ENCODE results near the gene CYBRD1. TPM values are rescaled to one million over a fixed set of nuclear protein-coding genes. Genes with fewer than 3 reads are reported as not detected.

CYBRD1 gene
- total RNA-seq, 4 donors from 2014 or later = 158 to 241 (median 194) TPM

DNA sequence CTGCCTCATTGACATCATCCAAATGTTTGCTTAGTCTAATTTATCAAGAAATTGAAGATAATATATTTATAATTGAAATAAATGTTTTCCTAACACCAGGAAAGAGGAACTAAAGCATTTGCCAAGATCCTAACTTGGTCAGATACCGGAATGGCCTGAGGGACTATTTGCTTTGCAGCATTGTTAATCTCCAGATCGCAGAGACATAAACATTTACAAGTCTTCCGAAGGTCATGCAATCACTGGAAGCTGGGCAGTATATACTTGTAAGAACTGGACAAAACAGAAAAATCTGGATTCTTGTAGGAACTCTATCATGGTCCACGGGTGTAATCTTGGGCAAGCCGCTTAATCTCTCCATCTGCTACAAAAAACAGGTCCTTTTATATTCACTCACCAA lies 42.2 kb downstream of the CYBRD1 start:
- TF ChIP-seq POLR2A (IDR thresholded peaks at IDR 0.05) = no peak
- TF ChIP-seq, protein P1, sequence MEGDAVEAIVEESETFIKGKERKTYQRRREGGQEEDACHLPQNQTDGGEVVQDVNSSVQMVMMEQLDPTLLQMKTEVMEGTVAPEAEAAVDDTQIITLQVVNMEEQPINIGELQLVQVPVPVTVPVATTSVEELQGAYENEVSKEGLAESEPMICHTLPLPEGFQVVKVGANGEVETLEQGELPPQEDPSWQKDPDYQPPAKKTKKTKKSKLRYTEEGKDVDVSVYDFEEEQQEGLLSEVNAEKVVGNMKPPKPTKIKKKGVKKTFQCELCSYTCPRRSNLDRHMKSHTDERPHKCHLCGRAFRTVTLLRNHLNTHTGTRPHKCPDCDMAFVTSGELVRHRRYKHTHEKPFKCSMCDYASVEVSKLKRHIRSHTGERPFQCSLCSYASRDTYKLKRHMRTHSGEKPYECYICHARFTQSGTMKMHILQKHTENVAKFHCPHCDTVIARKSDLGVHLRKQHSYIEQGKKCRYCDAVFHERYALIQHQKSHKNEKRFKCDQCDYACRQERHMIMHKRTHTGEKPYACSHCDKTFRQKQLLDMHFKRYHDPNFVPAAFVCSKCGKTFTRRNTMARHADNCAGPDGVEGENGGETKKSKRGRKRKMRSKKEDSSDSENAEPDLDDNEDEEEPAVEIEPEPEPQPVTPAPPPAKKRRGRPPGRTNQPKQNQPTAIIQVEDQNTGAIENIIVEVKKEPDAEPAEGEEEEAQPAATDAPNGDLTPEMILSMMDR (IDR thresholded peaks at IDR 0.05) = no peak
- no peak overlapping the region for H3K4me3 ChIP-seq (ENCODE audit: low read depth, poor library complexity, severe bottlenecking)
- 88 to 92% methylated on average over 5 of the region's 5 CpGs for WGBS, 2 donors
- no peak for DNase-seq (ENCODE audit: low spot score in 2 of 2)
- intact Hi-C loops (cut with DNase I; ENCODE audit: low total_unique reads) = no loop called here

DNA sequence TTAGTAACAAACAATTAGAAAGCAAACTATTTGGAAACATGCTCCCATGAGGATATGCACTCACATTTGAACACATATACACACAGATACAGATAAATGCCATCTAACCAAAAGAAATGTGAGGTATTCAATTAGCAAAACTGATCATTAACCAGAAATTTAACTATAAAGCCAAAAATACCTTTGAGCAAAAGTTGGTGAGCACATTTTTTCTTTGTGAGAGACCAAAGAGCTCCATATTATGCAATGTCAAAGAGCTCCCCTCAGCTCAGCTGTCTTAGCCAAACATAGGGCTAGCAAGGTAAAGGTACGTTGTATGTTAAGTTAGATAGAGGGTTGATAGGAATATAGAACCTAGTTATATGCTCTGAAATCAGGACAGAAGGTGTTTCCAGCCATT lies 43.8 kb downstream of the CYBRD1 start:
- intact Hi-C loops (cut with DNase I; ENCODE audit: low total_unique reads) = no loop called here
- DNase-seq (ENCODE audit: low spot score in 2 of 2) = no peak
- 0 to 37% methylated on average over 1 of the region's 1 CpG for WGBS, 2 donors
- TF ChIP-seq, protein P1 (IDR thresholded peaks at IDR 0.05) = no peak
- no peak for TF ChIP-seq POLR2A (IDR thresholded peaks at IDR 0.05)
- H3K4me3 ChIP-seq (ENCODE audit: low read depth, poor library complexity, severe bottlenecking) = no peak overlapping the region

DNA sequence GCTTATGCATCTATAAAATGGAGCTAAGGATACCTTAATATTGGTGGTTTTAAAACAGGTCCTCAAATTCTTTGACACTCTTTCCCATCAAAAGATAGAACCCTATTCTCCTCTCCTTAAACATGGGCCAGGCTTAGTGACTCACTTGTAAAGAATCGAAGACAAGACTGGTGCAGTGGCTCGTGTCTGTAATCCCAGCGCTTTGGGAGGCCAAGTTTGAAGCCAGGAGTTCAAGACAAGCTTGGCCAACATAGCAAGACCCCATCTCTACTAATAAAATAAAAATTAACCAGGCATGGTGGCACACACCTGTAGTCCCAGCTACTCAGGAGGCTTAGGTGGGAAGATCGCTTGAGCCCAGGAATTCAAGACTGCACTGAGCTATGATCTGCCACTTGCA lies 44.5 kb downstream of the CYBRD1 start:
- intact Hi-C loops (cut with DNase I; ENCODE audit: low total_unique reads) = no loop called here
- WGBS, 2 donors = 82 to 94% methylated on average over 4 of the region's 4 CpGs
- no peak for DNase-seq (ENCODE audit: low spot score in 2 of 2)
- H3K4me3 ChIP-seq (ENCODE audit: low read depth, poor library complexity, severe bottlenecking) = no peak overlapping the region
- TF ChIP-seq, protein P1 (IDR thresholded peaks at IDR 0.05) = no peak
- no peak for TF ChIP-seq POLR2A (IDR thresholded peaks at IDR 0.05)

DNA sequence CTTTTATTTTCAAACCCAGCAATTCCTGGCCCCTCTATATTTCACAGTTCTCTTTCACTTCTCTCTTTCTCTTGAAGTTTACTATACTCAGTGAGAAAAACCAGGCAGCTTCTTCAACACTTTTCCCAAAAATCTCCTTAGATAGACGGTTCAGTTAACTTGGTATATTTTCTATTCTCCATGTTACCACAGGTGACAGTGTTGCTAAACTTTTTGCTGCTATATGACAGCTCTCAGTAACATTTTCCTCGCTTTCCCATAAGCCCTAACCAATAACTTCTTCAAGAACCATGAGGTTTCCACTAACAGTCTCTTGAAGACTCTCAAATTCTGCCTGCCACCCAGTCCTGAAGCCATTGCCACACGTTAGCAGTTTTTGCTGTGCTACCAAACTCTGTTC lies 45.8 kb downstream of the CYBRD1 start:
- 46 to 64% methylated on average over 3 of the region's 3 CpGs for WGBS, 2 donors
- intact Hi-C loops (cut with DNase I; ENCODE audit: low total_unique reads) = no loop called here
- no peak overlapping the region for H3K4me3 ChIP-seq (ENCODE audit: low read depth, poor library complexity, severe bottlenecking)
- TF ChIP-seq, protein P1 (IDR thresholded peaks at IDR 0.05) = no peak
- TF ChIP-seq POLR2A (IDR thresholded peaks at IDR 0.05) = no peak
- DNase-seq (ENCODE audit: low spot score in 2 of 2) = no peak

DNA sequence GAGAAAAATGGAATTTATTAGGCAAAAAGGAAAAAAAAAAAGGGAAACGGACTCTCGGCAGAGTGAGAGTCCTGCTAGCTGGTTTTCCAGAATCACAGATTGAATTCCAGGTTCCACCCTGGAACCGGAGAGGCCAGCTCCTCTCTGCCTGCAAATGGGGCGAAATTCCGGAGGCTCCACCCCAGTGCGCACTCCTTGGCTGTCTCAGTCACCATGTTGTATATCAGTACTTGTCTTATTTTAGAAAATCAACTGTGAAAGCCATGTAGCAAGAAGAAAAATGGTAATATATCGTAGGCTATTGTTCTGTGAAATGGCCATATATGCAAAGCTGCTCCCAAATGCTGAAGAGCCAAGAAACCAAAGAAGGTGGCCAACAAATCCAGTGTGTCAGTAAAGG lies 49.4 kb downstream of the CYBRD1 start:
- intact Hi-C loops (cut with DNase I; ENCODE audit: low total_unique reads) = no loop called here
- WGBS, 2 donors = 75 to 79% methylated on average over 7 of the region's 7 CpGs
- TF ChIP-seq POLR2A (IDR thresholded peaks at IDR 0.05) = no peak
- TF ChIP-seq, protein P1 (IDR thresholded peaks at IDR 0.05) = no peak
- H3K4me3 ChIP-seq (ENCODE audit: low read depth, poor library complexity, severe bottlenecking) = no peak overlapping the region
- DNase-seq (ENCODE audit: low spot score in 2 of 2) = no peak

DNA sequence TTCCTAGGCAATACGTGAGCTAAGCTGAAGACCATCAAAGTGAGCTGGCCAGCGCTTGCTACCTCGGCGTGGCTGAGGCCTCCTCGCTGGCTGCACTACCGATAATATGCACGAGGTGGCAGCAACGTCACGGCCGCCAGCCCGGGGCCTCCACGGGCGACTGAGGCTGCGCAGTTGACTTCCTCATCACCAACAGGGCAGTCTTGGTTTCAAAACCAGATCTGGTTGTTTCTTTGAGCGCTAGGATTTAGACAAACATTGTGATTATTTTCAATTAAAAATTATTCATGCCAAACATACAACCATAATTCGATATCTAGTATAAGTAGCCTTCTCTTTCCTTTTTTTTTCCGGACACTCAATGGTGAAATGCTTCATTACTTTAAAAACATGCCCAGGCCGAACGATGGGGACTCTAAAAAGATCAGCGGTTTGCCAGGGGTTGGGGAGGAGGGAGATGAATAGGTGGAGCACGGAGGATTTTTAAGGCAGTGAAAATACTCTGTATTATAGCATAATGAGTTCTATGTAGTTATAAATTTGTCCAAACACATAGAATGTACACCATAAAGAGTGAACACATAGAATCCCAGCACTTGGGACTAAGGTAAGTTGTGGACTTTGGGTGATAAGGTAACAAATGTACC lies 52.0 kb downstream of the CYBRD1 start:
- intact Hi-C loops (cut with DNase I; ENCODE audit: low total_unique reads) = no loop called here

More for the DNA sequence above, 52.0 kb downstream of the CYBRD1 start:
- 22 to 25% methylated on average over 21 of the region's 21 CpGs for WGBS, 2 donors
- TF ChIP-seq, protein P1 (IDR thresholded peaks at IDR 0.05) = peak in 1 of 3 donors; percentile 72
- TF ChIP-seq POLR2A (IDR thresholded peaks at IDR 0.05) = no peak
- peak; percentile 59 to 95 for DNase-seq (ENCODE audit: low spot score in 2 of 2)
- H3K4me3 ChIP-seq (ENCODE audit: low read depth, poor library complexity, severe bottlenecking) = no peak overlapping the region
